GM12878 (cell line): ENCODE data around the gene CCDC85A. TPM values are rescaled to one million over a fixed set of nuclear protein-coding genes. Genes with fewer than 3 reads are reported as not detected.

Source experiments
- ATAC-seq: fragments of 200-7000 bp; cut with Tn5 transposase; 3 replicates; pipeline ENCODE4 v1.9.1; 2020; ENCODE audit warnings: mild to moderate bottlenecking, moderate library complexity
- BruUV-seq: library from RNA; stranded (reverse); fragments of 400-500 nt; replicated peaks from 2 replicates; lab custom pipeline; 2021; lab: Mats Ljungman, UMichigan
- CTCF ChIA-PET: fragments of 300-600 bp; sonication (Branson Sonifier 250); formaldehyde crosslinking; extraction: SDS; loops from one replicate; lab custom pipeline; 2021; ENCODE audit warnings: inconsistent platforms; lab: Yijun Ruan, JAX
- POLR2A ChIA-PET: fragments of 350-600 bp; formaldehyde crosslinking; extraction: SDS; loops from one replicate; lab custom pipeline; 2021; ENCODE audit warnings: inconsistent platforms; lab: Charles Lee
- RAD21 ChIA-PET: fragments of 300-600 bp; sonication (Branson Sonifier 250); formaldehyde crosslinking; loops from one replicate; lab custom pipeline; 2023; ENCODE audit warnings: antibody characterized with exemption; ENCODE audit not compliant: unreplicated experiment; lab: Charles Lee
- SMC1A ChIA-PET: fragments of 300-600 bp; sonication (Branson Sonifier 250); formaldehyde crosslinking; loops from one replicate; lab custom pipeline; 2023; ENCODE audit not compliant: unreplicated experiment, uncharacterized antibody; lab: Charles Lee
- DNase-seq: peaks from one replicate; pipeline ENCODE4 v3.0.0-alpha.2; 2011; ENCODE audit warnings: low read depth, low spot score
- FAIRE-seq: peaks from 3 replicates; lab custom pipeline; 2011; peaks lifted over from hg19 to GRCh38; lab: Jason Lieb, UNC
- H2AFZ ChIP-seq: 2 replicates; pipeline ENCODE4 v1.6.0; 2011; ENCODE audit warnings: low read depth, low read length, control low read depth; ENCODE audit not compliant: control insufficient read depth
- H3K27ac ChIP-seq: 2 replicates; pipeline ENCODE4 v1.5.1; 2011; ENCODE audit warnings: control low read depth; ENCODE audit not compliant: control insufficient read depth, insufficient read depth
- H3K27me3 ChIP-seq, 2 experiments: replicated peaks in 1 of 2; 2 replicates each; pipeline versions ENCODE4 v1.6.0 to v1.6.1; 2011; ENCODE audit warnings: low read length in 1 of 2; ENCODE audit not compliant: control insufficient read depth in 2 of 2, insufficient read depth in 2 of 2
- H3K36me3 ChIP-seq, 2 experiments: 2 replicates each; pipeline ENCODE4 v1.5.1; 2011; ENCODE audit warnings: low read length in 1 of 2; ENCODE audit not compliant: control insufficient read depth in 2 of 2, insufficient read depth in 2 of 2
- H3K4me1 ChIP-seq: 2 replicates; pipeline ENCODE4 v1.6.1; 2011; ENCODE audit warnings: mild to moderate bottlenecking, low read length, moderate library complexity, mixed read lengths; ENCODE audit not compliant: control insufficient read depth, insufficient read depth
- H3K4me2 ChIP-seq: 2 replicates; pipeline ENCODE4 v1.6.0; 2011; ENCODE audit warnings: control low read depth; ENCODE audit not compliant: control insufficient read depth, insufficient read depth
- H3K4me3 ChIP-seq: fragments of 200-600 bp; sonication (generic); 2 replicates; pipeline ENCODE4 v1.5.1; 2016
- H3K79me2 ChIP-seq: 2 replicates; pipeline ENCODE4 v1.6.0; 2011; ENCODE audit warnings: low read length; ENCODE audit not compliant: control insufficient read depth, insufficient read depth
- H3K9ac ChIP-seq: 2 replicates; pipeline ENCODE4 v1.8.0; 2011; ENCODE audit warnings: low read length, control low read depth, mixed read lengths; ENCODE audit not compliant: control insufficient read depth, insufficient read depth
- H3K9me3 ChIP-seq: replicated peaks from 3 replicates; pipeline ENCODE4 v1.5.1; 2011; ENCODE audit warnings: mild to moderate bottlenecking, low read length; ENCODE audit not compliant: control insufficient read depth, insufficient read depth
- H4K20me1 ChIP-seq: 2 replicates; pipeline ENCODE4 v1.6.0; 2011; ENCODE audit not compliant: control insufficient read depth, insufficient read depth
- EED ChIP-seq: sonication (generic); IDR thresholded peaks from 2 replicates; pipeline ENCODE4 v1.6.1; 2016; ENCODE audit warnings: antibody characterized with exemption, low read depth
- EZH2 ChIP-seq: IDR thresholded peaks from 2 replicates; pipeline ENCODE4 v1.6.1; 2012; ENCODE audit warnings: low read depth, mild to moderate bottlenecking, control low read depth, inconsistent platforms, low read length, borderline replicate concordance; ENCODE audit not compliant: control insufficient read depth
- FOS ChIP-seq: IDR thresholded peaks from 3 replicates; pipeline ENCODE4 v1.6.1; 2011; ENCODE audit warnings: borderline replicate concordance; ENCODE audit not compliant: insufficient read length; ENCODE audit errors: extremely low read depth
- FOXM1 ChIP-seq: IDR thresholded peaks from 2 replicates; pipeline ENCODE4 v1.6.1; 2012; ENCODE audit warnings: low read depth, mild to moderate bottlenecking, inconsistent platforms, low read length, moderate library complexity
- HDGF ChIP-seq: fragments of 450-650 bp; IDR thresholded peaks from 2 replicates; pipeline ENCODE4 v1.6.1; 2016; ENCODE audit warnings: antibody characterized with exemption
- IRF3 ChIP-seq: fragments of 450-650 bp; IDR thresholded peaks from 2 replicates; pipeline ENCODE4 v1.6.1; 2014; ENCODE audit warnings: mild to moderate bottlenecking
- JUND ChIP-seq: IDR thresholded peaks from 2 replicates; pipeline ENCODE4 v1.6.1; 2012; ENCODE audit warnings: low read depth, mild to moderate bottlenecking, low read length, improper control_type of control experiment, moderate library complexity
- KLF5 ChIP-seq: fragments of 450-650 bp; IDR thresholded peaks from 2 replicates; pipeline ENCODE4 v1.6.1; 2014; ENCODE audit warnings: mild to moderate bottlenecking; ENCODE audit not compliant: partially characterized antibody
- MEF2B ChIP-seq: fragments of 450-650 bp; IDR thresholded peaks from 2 replicates; pipeline ENCODE4 v1.6.1; 2018; ENCODE audit warnings: mild to moderate bottlenecking, moderate library complexity; ENCODE audit not compliant: partially characterized antibody, poor library complexity, severe bottlenecking
- NFXL1 ChIP-seq: fragments of 450-650 bp; IDR thresholded peaks from 2 replicates; pipeline ENCODE4 v1.6.1; 2017; ENCODE audit warnings: antibody characterized with exemption, mild to moderate bottlenecking, borderline replicate concordance
- PBX3 ChIP-seq: IDR thresholded peaks from 2 replicates; pipeline ENCODE4 v1.6.1; 2011; ENCODE audit warnings: mild to moderate bottlenecking, low read depth, low read length, moderate library complexity; ENCODE audit not compliant: insufficient replicate concordance
- RB1 ChIP-seq: fragments of 450-650 bp; formaldehyde crosslinking; IDR thresholded peaks from 2 replicates; pipeline ENCODE4 v1.6.1; 2017; ENCODE audit warnings: mild to moderate bottlenecking, borderline replicate concordance
- RCOR1 ChIP-seq: conservative IDR thresholded peaks from 2 replicates; pipeline ENCODE4 v1.6.1; 2012; ENCODE audit warnings: low read depth, low read length, improper control_type of control experiment
- RELB ChIP-seq: fragments of 450-650 bp; IDR thresholded peaks from 2 replicates; pipeline ENCODE4 v1.6.1; 2017; ENCODE audit warnings: low read depth, mild to moderate bottlenecking, moderate library complexity
- SMC3 ChIP-seq: IDR thresholded peaks from 2 replicates; pipeline ENCODE4 v1.6.1; 2011; ENCODE audit warnings: low read length, improper control_type of control experiment, borderline replicate concordance
- SUPT20H ChIP-seq: IDR thresholded peaks from 2 replicates; pipeline ENCODE4 v1.6.1; 2011; ENCODE audit warnings: low read depth, mild to moderate bottlenecking, low read length, moderate library complexity, borderline replicate concordance; ENCODE audit not compliant: control insufficient read depth
- ZBTB11 ChIP-seq: fragments of 450-650 bp; formaldehyde crosslinking; IDR thresholded peaks from 2 replicates; pipeline ENCODE4 v1.5.0; 2022; ENCODE audit warnings: mild to moderate bottlenecking, missing genetic modification characterization
- ZNF24 ChIP-seq: fragments of 450-650 bp; IDR thresholded peaks from 2 replicates; pipeline ENCODE4 v1.6.1; 2017; ENCODE audit warnings: antibody characterized with exemption, mild to moderate bottlenecking
- WGBS: methylation state at CpG from one replicate; pipeline ENCODE4 v1.1.6; 2016; ENCODE audit warnings: low lambda C conversion rate; ENCODE audit not compliant: insufficient replicate concordance, insufficient coverage; ENCODE audit errors: missing lambda C conversion rate; 5-methylcytosine and 5-hydroxymethylcytosine counted together
- in situ Hi-C: fragments of 300-500 bp; cut with MboI; formaldehyde crosslinking; loops from 9 replicates; pipeline ENCODE4 v1.14.3; 2018; ENCODE audit warnings: mixed read lengths
- intact Hi-C: fragments of 100-400 bp; cut with micrococcal nuclease; formaldehyde crosslinking; loops from one replicate; pipeline ENCODE4 v1.14.2; 2022; ENCODE audit not compliant: unreplicated experiment
- polyA plus RNA-seq, 11 experiments: library from polyadenylated mRNA; depleted of rRNA in 4 of 11; unstranded in 6 of 11; stranded (reverse) in 5 of 11; fragments of >200 nt; fragmentation: Nextera tagmentation in 4 of 11; fragmentation: Illumina TruSeq in 1 of 11; extraction: Ambion mirVana in 4 of 11; extraction: Trizol in 1 of 11; gene quantifications; 1 replicate in 1 of 11; 2 replicates in 10 of 11; pipeline versions ENCODE4 v1.2.1 to v1.2.3, GENCODE V29; 2011 to 2016; ENCODE audit warnings: inconsistent platforms in 2 of 11, missing spikeins in 2 of 11, low read depth in 1 of 11
- total RNA-seq, 4 experiments: library from RNA; depleted of rRNA in 3 of 4; stranded (reverse); fragments of >200 nt in 3 of 4; fragmentation: Illumina TruSeq in 1 of 4; extraction: Trizol in 1 of 4; gene quantifications; 2 replicates each; pipeline versions ENCODE4 v1.2.1 to v1.2.3, GENCODE V29; 2013 to 2021

CCDC85A gene
- total and polyA plus RNA-seq, 10 of the 15 experiments (the other 5 are each of a cell fraction or from before 2014, with no cell fraction given), result 0.02 to 0.57 (median 0.04) TPM; not detected in 7

GRCh38 chr2:56337342-56337741 is 153.6 kb downstream of the CCDC85A start:
- in situ Hi-C loops, result no loop called here
- 25% methylated on average over 3 of the region's 3 CpGs for WGBS
- no peaks in the 10 kb centered on the region for H3K27me3 ChIP-seq

More at GRCh38 chr2:56337342-56337741, 153.6 kb downstream of the CCDC85A start:
- Histone ChIP-seq H2AFZ (no peak overlapping the region), H3K27ac (no peak overlapping the region), H3K36me3 (no peaks in the 10 kb centered on the region), H3K9me3 (no peaks in the 10 kb centered on the region), H3K4me1 (no peaks in the 10 kb centered on the region), H3K9ac (no peak overlapping the region), H4K20me1 (no peaks in the 10 kb centered on the region), H3K79me2 (no peaks in the 10 kb centered on the region), H3K4me3 (no peak overlapping the region), H3K4me2 (no peak overlapping the region)
- DNase-seq (no peak), FAIRE-seq (no peak), ATAC-seq (no peak)
- ChIA-PET POLR2A (no interaction called here), CTCF (interaction anchor here (0.9 to 1.0 kb wide), 2 partner anchors 14 to 47 kb away, joined by 3 read pairs; no protein-coding TSS in a partner anchor), SMC1A (interaction anchor here (1.0 to 1.9 kb wide), 3 partner anchors 14 to 18 kb away, joined by 3 to 6 read pairs (median 3); no protein-coding TSS in a partner anchor), RAD21 (no interaction called here)
- no TSS peak for BruUV-seq
- TF ChIP-seq HDGF (no peak), FOXM1 (no peak), EED (no peak), MEF2B (no peak), FOS (no peak), NFXL1 (no peak), PBX3 (no peak), ZBTB11 (no peak), KLF5 (no peak), JUND (no peak), IRF3 (no peak), RCOR1 (no peak), ZNF24 (no peak), SUPT20H (no peak), RB1 (no peak), RELB (no peak), SMC3 (no peak), EZH2 (no peak)
- intact Hi-C loops, result no loop called here
